Measurements from ENCODE around the gene RUNX2.

The RUNX2 gene

DNA sequence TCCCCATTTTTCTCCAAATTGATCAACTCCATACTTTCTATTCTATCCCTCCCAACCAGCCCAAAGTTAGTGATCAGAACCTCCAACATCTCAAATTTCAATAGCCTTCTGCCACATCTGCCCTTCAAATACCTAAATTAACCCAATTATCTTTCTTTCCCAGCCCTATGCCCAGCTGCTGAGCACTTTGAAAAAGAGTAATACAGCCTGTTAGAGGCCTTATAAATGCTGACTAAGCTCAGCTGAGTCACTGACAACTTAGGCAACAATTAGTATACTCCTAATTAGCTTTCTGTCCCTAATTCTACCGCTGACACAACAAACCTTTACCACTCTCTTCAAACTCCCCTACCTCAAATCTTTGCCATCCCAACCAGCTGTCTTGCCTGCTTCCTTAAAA is 23.5 kb downstream of the RUNX2 start:
- DNase-seq (ENCODE audit: low spot score), result no peak

GRCh38 chr6:45353654-45354053 is 25.5 kb downstream of the RUNX2 start:
- DNase-seq (ENCODE audit: low spot score), result no peak

- DNase-seq (ENCODE audit: low spot score), result no peak
These were observed 36.3 kb downstream of the RUNX2 start for GRCh38 chr6:45364466-45364865.

GRCh38 chr6:45365036-45365435 is 36.9 kb downstream of the RUNX2 start:
- no peak for DNase-seq (ENCODE audit: low spot score)

- DNase-seq (ENCODE audit: low spot score), result no peak
These were observed 38.4 kb downstream of the RUNX2 start for GRCh38 chr6:45366534-45366933.

DNA sequence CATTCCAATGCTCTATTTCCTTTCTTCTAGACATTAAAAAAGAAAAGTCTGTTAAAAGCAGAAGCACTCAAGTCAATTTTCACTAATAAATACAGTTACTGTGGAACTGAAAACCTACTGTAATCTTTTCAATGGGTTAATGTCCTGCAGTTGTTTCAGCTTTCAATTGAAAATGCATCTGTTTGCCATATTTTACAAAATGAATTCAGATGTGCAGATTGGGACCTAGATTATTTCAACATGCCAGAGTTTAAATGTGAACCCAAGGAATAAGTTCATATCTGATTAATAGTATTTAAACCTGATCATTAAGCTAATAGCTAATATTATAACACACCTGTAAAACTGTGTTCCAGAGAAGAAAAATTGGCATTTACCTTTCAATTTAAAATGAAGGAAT is 39.9 kb downstream of the RUNX2 start:
- DNase-seq (ENCODE audit: low spot score), result no peak

- DNase-seq (ENCODE audit: low spot score), result no peak
These were observed 41.7 kb downstream of the RUNX2 start for GRCh38 chr6:45369870-45370269.

- DNase-seq (ENCODE audit: low spot score), result no peak
These were observed 43.9 kb downstream of the RUNX2 start for GRCh38 chr6:45371924-45372573.

GRCh38 chr6:45375449-45375848 is 47.3 kb downstream of the RUNX2 start:
- no peak for DNase-seq (ENCODE audit: low spot score)

- DNase-seq (ENCODE audit: low spot score), result peak; percentile 16
These were observed 48.3 kb downstream of the RUNX2 start for GRCh38 chr6:45376310-45377042.

GRCh38 chr6:45377043-45377553 is 49.0 kb downstream of the RUNX2 start:
- DNase-seq (ENCODE audit: low spot score), result no peak

- DNase-seq (ENCODE audit: low spot score), result peak; percentile 91
These were observed 49.6 kb downstream of the RUNX2 start, which contains the start of gene SUPT3H for GRCh38 chr6:45377554-45378333. Gene SUPT3H, minus strand, starts transcription at chr6:45377934.

DNA sequence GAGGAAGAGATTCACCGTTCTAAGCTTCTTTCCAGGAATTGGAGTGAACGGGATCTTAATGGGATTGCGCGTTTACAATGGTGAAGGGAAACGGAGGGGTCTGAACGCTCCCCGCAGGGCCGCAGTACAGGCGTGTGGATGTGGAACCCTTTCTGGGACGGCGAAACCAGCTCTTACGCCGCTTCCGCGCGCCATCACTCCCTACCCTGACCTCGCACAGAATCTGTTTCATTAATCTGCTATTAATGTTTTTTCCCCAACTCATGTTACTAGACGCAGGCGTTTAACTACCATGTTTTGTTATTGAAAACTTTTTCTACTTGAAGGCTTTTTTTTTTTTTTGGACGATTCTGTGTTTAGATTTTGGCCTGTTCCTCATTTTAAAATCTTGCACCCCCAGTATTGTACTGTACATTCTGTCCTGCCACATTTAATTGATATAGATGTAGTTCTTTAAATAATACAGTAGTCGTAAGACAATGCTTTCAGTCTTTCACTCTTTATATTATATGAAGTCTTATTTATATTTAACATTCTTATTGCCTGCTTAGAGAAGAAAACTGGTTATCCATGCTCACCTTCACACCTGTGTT is 50.3 kb downstream of the RUNX2 start:
- no peak for DNase-seq (ENCODE audit: low spot score)

DNA sequence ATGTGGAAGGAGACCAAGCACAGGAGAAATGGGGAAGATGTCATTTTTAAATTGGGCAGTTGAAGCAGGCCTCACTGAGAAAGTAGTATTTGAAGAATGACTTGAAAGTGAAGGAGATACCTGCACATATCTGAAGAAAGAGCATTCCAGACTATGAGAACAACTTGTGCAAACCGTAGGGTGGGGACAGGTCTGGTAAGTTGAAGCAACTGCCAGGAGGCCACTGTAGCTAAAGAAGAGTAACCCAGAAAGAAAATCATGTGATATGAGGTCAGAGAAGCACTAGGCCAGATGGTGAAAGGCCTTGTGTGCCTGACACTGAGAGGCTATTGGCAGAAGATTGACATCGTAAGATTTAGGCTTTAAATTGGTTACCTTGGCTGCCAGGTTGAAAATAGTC is 54.3 kb downstream of the RUNX2 start:
- DNase-seq (ENCODE audit: low spot score), result no peak

DNA sequence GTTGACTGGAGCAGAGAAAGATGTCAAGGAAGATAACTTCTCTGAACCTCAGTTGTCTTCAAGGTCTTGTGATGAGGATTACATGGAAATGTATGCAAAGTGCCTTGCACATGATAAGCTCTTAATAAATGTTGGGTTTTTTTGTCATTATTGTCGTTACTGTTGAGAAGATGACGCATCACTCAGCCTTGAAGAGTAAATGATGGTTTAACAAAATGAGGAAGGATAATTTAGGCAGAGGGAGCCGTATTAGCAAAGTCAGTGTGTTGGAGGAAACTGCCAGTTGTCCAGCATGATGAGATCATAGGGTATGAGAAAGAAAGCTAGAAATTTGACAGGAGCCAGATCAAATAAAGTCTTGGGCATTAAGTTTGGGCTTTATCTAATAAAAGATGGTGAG is 58.4 kb downstream of the RUNX2 start:
- no peak for DNase-seq (ENCODE audit: low spot score)

GRCh38 chr6:45387236-45387635 is 59.1 kb downstream of the RUNX2 start:
- no peak for DNase-seq (ENCODE audit: low spot score)

GRCh38 chr6:45388328-45388727 is 60.2 kb downstream of the RUNX2 start:
- no peak for DNase-seq (ENCODE audit: low spot score)

DNA sequence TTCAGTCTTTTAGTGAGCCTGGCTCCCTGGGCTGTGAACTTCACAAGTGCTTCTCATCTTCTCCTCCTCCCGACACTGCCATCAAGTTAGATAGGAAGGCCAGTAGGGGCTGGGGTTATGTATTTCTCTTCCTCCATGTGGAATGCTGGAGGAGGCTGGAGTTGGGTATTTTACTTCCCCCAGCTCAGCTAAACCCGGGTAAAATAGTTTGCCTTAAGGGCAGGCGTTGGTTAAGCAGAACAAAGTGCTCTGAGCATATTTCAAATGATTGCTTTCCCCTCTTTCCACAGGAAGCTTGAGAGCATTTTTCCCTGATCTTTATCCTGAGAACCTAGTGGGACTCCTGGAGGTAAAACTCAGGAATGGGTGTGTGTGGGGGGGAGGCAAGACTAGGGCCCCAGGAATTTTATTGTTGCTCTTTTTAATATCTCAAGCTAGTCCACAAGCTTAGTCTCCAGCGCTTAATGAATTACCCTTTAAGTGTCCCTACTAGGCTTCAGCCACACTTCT is 66.5 kb downstream of the RUNX2 start:
- DNase-seq (ENCODE audit: low spot score), result no peak

DNA sequence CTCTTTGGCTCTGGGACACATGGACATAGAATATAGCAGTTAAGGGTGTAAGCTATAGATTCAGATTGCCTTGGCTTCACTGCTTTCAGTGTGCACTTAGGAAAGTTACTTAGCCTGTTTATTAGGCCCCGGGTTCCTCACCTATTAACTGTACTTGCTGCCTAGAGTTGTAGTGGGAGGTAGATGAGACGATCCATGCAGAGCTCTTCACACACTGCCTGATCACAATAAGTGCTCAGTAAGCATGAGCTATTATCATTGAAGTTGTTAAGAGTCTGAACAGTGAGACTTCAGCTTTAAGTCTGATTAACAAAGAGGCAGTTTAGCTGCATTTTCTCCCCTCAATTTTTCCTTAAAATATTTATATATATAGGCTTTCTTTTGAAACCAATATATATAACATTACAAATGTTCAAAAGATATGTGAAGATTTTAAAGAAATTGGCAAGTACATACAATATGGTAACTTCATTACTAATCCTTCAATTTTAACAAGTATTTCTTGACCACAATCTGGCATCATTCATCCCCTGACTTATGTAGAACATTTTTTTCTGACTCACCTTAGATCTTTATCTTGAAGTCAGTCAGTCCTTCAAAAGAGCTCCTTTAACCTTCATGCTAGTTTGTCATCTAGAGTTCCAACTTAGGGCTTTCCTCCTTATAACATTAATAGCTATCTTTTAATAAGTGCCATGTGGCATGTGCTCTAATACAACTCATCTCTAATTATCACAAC is 70.1 kb downstream of the RUNX2 start:
- no peak for DNase-seq (ENCODE audit: low spot score)

DNA sequence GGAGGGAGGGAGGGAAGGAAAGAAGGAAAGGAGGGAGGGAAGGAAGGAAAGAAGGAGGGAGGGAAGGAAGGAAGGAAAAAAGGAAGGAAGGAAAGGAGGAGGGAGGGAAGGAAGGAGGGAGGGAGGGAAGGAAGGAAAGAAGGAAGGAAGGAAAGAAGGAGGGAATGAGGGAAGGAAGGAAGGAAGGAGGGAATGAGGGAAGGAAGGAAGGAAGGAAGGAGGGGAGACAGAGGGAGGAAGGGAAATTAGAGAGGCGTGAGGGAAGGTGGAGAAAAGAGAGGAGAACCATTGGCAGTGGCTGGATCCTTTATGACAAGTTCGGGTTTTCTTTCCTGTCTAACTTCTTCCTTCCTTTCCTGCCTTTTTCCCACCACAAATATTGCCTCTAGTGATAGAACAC is 71.9 kb downstream of the RUNX2 start:
- DNase-seq (ENCODE audit: low spot score), result no peak

- DNase-seq (ENCODE audit: low spot score), result no peak
These were observed 83.8 kb downstream of the RUNX2 start for GRCh38 chr6:45411959-45412358.
